HG03064 (cell line): ENCODE measurements around the gene DYNLL2.
"Not testable (repeated sequence)": the region's sequence is repeated elsewhere in the genome, so short reads cannot be mapped to it uniquely, and the experiment has no call there.

ENCODE experiments used
- ATAC-seq: cut with Tn5 transposase; IDR thresholded peaks from one replicate; pipeline ENCODE4 v1.9.1; 2021; ENCODE audit warnings: low read depth; ENCODE audit not compliant: unreplicated experiment

DYNLL2 gene

DNA sequence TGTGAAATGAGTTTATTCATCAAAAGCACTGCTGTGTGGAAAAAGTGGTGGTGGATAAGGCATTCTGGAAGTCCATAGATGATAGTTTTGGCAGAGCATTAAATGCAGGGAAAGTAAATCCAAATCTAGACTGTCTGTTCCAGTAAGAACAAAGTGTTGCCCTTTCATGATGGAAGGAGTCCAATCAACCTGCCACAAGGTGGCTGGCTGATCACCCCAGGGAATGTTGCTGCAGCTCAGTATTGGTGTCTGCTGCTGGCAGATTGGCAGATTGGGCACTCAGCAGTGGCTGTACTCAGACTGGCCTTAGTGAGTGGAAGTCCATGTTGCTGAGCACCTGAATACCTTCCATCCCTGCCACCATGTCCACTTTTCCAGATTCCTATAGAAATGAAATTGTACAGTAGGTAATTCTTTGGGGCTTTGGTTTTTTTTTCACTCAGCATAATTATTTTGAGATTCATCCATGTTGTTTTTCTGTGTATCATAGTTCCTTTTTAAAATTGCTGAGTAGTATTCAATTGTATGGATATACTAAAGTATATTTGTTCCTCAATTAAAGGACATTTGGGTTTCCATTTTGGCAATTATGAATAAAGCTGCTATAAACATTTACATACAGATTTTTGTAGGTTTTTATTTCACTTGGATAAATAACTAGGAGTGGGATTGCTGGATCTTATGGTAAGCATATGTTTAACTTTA lies 14.3 kb downstream of the DYNLL2 start:
- ATAC-seq: no peak

DNA sequence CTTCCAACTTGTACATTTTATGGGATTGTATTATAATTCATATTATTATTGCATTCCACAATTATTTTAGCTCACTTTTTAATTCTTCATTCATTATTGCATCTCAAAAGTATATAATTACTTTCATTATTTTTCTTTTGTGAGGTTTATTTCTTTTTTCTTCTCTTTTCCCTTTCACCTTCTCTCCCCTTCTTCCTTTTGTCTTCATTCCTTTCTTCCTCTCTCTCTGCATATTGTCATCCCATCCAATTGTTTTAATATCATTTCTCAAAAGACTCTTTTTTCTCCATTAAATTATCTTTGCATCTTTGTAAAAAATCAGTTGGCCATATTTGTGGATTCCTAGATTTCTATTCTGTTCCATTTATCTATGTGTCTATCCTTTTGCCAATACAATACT lies 17.3 kb downstream of the DYNLL2 start:
- ATAC-seq: no peak

DNA sequence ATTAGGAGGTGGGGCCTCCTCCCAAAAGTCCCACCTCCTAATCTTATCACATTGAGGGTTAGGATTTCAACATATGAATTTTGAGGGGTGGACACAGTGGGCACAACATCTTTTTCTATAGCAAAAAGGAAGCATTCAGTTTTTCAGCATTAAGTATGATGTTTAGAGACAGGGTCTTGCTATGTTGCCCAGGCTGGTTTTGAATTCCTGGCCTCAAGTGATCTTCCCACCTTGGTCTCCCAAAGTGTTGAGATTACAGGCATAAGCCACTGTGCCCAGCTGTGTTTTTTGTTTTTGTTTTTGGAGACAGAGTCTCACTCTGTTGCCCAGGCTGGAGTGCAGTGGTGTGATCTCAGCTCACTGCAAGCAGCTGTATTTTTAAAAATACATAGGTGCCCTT lies 18.7 kb downstream of the DYNLL2 start:
- ATAC-seq: not testable (repeated sequence)

DNA sequence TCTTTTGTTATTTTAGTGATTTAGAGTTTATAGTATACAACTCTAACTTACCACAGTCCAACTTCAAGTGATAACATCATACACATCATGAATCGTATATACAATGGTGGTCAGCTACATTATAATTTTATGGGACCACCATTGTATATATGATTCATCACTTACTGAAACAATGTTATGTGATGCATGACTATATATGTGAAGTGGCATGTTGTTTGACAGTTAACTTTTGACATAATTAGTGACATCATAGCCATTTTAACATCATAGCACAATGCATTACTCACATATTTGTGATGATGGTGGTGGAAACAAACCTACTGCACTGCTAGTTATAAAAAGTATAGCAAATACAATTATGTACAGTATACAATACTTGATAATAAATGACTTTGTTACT lies 21.9 kb downstream of the DYNLL2 start:
- ATAC-seq: no peak

DNA sequence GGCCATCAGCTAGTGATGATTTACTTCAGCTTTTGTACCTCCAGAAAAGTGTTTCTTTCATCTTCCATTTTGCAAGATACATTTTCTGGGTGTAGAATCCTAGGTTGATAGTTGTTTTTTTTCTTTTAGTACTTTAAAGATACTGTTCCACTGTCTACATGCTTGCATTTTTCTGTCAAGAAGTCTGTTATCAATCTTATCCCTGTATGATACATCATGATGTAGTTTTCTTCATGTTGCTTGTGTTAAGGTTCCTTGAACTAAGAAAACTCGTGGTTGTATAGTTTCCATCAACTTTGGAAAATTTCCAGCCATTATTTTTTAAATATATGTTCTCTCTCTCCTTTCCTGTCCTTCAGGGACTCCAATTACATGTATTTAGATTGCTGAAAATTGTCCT lies 24.1 kb downstream of the DYNLL2 start:
- no peak for ATAC-seq

DNA sequence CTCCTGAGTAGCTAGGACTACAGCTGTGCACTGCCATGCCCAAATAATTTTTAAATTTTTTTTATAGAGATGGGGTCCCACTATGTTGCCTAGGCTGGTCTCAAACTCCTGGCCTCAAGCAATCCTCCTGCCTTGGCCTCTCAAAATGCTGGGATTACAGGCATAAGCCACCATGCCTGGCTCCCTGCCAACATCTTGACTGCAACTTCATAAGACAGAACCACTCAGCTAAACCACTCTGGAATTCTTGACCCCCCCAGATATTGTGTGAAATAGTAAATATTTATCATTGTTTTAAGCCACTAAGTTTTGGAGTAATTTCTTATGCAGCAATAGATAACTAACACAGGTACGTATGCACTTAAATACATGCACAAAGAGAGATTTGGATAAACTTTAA lies 26.0 kb downstream of the DYNLL2 start:
- no peak for ATAC-seq

DNA sequence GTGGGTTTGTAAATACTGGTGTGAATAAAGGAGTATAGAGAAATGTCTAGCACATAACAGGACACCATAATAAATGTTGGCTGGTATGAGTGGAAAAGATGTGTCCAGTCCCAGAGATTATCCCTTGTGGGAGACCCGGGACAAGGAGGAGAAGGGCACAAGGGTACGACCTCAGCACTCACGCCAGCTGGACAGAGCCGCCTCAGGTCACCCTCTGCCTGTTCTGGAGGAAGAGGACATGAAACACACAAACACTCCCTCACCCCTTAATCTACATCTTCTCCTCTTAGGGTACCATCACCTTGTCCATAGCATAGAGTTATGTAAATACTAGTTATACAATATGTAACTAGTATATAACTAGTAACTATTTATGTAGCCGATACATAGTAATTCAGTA lies 26.8 kb downstream of the DYNLL2 start:
- no peak for ATAC-seq

DNA sequence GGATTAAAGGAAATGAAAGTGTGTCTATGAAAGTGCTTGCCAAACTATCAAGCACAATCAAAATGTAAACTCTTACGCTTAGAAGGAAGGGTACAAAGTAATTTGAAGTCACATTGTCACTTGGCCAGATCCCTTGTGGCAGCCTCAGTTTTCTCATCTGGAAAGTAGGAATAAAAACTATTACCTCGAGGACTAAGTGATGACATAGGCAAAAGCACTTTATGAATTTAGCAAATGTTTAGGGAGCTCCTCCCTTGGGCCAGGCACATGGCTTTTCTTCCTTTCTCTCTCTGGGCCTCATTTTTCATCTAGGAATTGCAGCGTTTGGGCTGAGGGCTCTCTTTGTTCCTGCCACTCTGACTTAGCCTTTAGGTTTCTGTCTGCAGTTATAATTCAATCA lies 28.5 kb downstream of the DYNLL2 start:
- no peak for ATAC-seq

DNA sequence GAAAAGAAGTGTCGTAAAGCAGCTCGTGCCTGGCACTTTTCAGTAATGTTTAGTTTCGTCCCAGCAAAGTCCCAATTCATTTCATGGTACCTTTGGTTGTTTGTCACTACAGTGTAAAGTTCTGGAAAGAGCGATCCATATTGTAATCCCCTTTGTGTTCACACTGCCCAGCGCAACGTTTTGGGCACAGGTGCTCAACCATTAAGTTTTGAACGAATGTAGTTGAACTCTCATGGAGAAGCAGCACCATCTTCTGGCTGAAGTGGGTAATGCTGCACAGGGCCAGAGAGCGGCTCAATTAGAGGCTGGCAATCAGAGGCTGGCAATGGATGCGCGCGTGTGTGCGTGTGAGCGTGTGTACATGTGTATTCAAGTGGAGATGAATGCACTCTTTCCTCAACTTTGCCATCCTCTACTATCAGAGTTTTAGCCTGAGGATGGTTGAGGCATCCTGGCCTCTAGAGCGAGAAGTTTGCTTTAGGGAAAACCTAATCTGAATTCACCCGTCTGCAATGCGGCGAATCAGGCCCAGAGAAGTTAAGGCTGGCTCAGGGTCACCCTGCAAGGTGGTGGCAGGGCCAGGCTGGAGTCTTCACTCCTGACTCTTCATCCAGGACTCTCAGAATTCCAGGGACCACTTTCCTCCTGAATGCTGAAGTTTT lies 29.9 kb downstream of the DYNLL2 start:
- no peak for ATAC-seq

DNA sequence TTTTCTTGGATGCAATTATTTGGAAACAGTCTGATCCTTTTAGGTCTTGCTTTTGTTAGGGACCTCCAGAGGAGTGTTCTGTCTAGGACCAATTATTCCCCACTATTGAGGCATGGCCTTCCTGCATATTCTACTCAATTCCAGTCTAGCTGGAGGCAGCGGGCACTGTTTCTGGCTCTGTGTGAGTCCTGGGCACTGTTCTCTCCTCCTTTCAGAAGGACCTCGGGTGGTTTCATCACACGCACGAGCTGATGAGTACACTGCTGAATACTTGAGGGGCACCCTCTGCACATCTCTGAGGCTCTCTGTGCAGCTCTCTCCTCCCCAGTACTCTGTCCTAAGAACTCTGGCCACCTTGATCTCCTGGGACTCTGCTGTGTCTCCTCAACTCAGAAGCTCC lies 30.7 kb downstream of the DYNLL2 start:
- no peak for ATAC-seq

DNA sequence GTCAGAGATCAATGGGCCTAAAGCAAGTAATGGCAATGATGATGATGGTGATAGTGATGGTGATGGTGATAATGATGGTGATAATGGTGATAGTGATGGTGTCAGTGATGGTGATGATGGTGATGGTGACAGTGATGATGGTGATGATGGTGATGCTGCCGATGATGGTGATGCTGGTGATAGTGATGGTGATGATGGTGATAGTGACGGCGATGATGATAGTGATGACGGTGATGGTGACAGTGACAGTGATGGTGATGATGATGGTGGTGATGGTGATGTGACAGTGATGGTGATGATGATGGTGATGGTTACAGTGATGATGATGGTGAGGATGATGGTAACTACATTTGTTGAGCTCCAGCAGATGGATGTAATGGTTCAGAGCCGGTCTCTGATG lies 34.2 kb downstream of the DYNLL2 start:
- ATAC-seq: no peak

DNA sequence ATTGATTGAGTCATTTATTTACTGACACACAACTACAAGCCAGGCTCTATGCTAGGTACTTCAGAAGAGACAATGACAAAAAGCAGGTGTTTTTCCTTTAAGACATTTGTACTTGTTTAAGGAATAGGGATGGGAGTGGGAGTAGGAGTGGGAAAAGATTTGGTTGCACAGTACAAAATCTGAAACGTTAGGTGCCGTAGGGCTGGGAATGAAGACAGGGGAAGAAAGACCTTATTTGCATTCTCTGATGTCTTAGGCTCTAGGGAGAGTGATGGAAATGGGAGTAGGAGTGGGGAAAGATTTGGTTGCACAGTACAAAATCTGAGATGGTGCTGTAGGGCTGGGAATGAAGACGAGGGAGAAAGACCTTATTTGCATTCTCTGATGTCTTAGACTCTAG lies 36.3 kb downstream of the DYNLL2 start:
- ATAC-seq: no peak

DNA sequence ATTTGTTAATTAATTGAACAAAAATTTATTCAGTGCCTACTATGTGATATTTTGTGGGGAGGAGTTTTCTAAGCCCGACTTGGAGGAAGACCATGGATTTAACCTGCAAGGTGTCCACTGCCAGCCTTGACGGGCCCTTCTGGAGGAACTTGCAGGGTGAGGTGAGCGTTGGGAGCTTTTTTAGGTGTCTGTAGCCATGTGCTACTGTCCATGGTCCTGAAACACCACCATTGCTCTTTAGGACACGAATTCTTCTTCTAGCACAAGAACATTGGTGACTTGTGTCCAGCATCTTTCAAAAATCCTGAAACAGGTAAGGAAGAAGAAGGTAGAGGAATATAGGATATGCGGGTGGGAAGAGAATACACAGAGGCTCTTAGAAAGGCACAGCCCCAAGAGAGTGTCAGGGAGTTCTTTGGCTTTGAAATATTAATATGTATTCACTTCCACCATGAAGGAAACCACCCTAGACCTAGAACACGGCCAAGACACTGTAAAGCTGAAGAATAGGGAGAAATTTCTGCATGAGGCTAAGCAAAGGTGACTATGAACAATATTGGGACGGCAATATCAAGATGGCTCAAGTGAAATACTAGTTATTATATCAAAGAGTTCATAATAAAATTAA lies 37.1 kb downstream of the DYNLL2 start:
- ATAC-seq: no peak

DNA sequence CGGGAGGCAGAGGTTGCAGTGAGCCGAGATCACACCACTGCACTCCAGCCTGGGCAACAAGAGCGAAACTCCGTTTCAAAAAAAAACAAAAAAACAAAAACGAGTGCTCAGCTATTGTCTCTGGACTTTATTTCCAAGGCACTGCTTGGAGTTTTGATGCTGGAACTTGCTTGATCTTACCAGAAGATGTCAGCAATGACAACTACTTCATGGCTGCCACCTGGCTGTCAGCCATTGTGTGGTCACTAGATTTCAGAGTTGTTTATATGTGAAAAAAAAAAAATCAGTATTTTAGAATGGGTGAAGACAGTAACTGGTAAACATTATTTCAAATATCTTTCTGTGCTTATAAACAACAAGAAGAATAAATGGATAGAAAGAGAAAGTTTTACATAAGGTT lies 38.7 kb downstream of the DYNLL2 start:
- no peak for ATAC-seq

DNA sequence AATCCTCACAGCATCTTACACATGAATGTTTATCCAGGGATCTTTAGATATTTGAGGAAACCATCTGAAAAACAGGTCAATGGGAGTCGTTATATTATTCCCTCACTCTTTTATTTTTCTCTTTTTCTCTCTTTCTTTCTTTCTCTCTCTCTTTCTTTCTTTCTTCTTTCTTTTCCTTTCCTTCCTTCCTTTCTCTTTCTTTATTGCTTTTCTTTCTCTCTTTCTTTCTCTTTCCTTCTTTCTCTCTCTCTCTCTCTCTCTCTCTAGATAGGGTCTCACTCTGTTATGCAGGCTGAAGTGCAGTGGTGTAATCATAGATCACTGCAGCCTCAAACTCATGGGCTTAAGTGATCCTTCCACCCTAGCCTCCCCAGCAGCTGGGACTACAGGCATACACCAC lies 44.6 kb downstream of the DYNLL2 start:
- ATAC-seq: no peak

DNA sequence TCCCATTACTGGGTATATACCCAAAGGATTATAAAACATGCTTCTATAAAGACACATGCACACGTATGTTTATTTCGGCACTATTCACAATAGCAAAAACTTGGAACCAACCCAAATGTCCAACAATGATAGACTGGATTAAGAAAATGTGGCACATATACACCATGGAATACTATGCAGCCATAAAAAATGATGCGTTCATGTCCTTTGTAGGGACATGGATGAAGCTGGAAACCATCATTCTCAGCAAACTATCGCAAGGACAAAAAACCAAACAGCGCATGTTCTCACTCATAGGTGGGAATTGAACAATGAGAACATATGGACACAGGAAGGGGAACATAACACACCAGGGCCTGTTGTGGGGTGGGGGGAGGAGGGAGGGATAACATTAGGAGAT lies 49.5 kb downstream of the DYNLL2 start:
- ATAC-seq: not testable (repeated sequence)

DNA sequence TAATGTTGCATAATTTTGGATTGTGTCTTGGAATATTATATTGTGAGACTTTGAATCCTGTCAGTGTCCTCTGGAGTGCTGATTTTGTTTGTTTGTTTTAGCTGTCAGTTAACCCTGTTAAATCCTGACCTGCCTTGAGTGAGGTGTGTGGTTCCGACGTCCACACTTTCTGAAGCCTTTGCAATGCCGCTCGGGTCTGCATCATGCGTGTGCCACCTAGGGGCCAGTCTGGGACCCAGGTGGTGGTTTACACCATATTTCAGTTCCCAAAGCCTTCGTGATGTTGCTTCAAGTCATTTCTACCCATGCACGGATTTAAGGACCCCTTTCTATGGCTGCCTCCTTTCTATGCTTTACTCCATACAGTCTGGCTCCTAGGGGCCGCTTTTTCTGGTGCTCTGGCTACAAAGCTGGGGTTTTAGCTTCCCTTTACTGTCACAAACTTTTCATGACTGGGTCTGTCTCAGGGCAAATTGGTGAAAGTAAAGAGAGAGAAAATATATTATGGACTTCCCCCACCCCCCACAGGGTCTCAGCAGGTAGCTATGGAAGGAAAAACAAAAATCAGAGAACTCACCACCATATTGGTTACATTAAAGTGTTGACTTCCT lies 53.6 kb downstream of the DYNLL2 start:
- ATAC-seq: no peak

DNA sequence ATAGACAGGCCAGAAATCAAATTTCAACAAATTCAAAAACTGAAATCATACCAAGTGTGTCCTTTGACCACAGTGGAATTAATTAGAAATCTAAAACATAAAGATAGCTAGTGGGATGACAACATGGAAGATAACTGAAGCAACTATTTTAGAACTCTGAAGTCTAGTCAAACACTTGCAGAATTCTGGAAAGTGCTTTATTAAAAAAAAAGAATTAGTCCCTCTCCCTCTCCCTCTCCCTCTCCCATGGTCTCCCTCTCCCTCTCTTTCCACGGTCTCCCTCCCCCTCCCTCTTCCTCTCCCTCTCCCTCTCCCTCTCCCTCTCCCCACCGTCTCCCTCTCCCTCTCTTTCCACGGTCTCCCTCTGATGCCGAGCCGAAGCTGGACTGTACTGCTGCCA lies 58.3 kb downstream of the DYNLL2 start:
- ATAC-seq: no peak

DNA sequence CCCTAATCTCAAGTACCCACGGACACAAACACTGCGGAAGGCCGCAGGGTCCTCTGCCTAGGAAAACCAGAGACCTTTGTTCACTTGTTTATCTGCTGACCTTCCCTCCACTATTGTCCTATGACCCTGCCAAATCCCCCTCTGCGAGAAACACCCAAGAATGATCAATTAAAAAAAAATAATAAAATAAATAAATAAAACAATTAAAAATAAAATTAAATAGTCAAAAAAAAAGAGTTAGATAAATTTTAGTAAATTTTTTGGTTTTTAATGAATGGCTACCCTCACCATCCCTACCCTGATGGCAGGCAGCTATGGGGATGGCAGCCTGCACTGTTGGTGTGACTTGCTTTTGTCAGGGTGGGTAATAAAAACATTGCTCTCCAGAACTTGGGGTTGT lies 60.1 kb downstream of the DYNLL2 start:
- ATAC-seq: not testable (repeated sequence)

DNA sequence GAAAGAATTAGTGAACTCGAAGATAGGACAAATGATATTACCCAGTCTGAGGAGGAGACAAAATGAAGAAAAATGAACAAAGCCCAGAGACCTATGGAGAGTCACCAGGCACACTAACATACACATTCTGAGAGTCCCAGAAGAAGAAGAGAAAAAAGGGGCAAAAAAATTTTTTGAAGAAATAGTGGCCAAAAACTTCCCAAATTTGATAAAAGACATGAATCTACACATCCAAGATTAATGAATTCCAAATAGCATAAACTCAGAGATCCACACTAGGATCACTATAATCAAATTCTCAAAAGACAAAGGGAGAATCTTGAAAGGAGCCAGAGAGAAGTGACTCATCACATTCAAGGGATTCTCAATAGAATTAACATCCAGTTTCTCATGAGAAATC lies 61.6 kb downstream of the DYNLL2 start:
- ATAC-seq: no peak
